HEK293 (cell line): ENCODE results near the gene SPO11.

Source experiments
- KLF9 ChIP-seq: fragments of 450-650 bp; formaldehyde crosslinking; IDR thresholded peaks from 2 replicates; pipeline ENCODE4 v1.5.1; 2016; ENCODE audit warnings: missing biosample characterization, missing genetic modification characterization, low read depth
- MYNN ChIP-seq: fragments of 450-650 bp; formaldehyde crosslinking; IDR thresholded peaks from 2 replicates; pipeline ENCODE4 v1.5.1; 2016; ENCODE audit warnings: missing biosample characterization, missing genetic modification characterization, borderline replicate concordance
- PRDM1 ChIP-seq: fragments of 450-650 bp; formaldehyde crosslinking; IDR thresholded peaks from 2 replicates; pipeline ENCODE4; 2016; ENCODE audit warnings: missing biosample characterization, missing genetic modification characterization
- SETDB1 ChIP-seq: IDR thresholded peaks from one replicate; pipeline ENCODE4 v1.6.1; 2017; ENCODE audit warnings: mild to moderate bottlenecking, low read length, moderate library complexity, mixed read lengths; ENCODE audit not compliant: insufficient read length
- YY2 ChIP-seq: fragments of 450-650 bp; formaldehyde crosslinking; IDR thresholded peaks from 2 replicates; pipeline ENCODE4 v1.5.1; 2016; ENCODE audit warnings: missing biosample characterization, missing genetic modification characterization
- ZFP41 ChIP-seq: fragments of 450-650 bp; formaldehyde crosslinking; IDR thresholded peaks from 2 replicates; pipeline ENCODE4 v1.5.1; 2016; ENCODE audit warnings: missing biosample characterization, missing genetic modification characterization, borderline replicate concordance
- ZNF114 ChIP-seq: fragments of 450-650 bp; formaldehyde crosslinking; IDR thresholded peaks from 2 replicates; pipeline ENCODE4 v1.5.0; 2017; ENCODE audit warnings: missing biosample characterization, missing genetic modification characterization
- ZNF140 ChIP-seq: fragments of 450-650 bp; formaldehyde crosslinking; IDR thresholded peaks from 2 replicates; pipeline ENCODE4 v1.5.1; 2016; ENCODE audit warnings: missing biosample characterization, missing genetic modification characterization
- ZNF214 ChIP-seq: fragments of 450-650 bp; formaldehyde crosslinking; IDR thresholded peaks from 2 replicates; pipeline ENCODE4 v1.5.1; 2017; ENCODE audit warnings: missing biosample characterization, mild to moderate bottlenecking, missing genetic modification characterization, borderline replicate concordance
- ZNF311 ChIP-seq: fragments of 450-650 bp; formaldehyde crosslinking; IDR thresholded peaks from 2 replicates; pipeline ENCODE4 v1.5.1; 2017; ENCODE audit warnings: missing biosample characterization, missing genetic modification characterization, borderline replicate concordance
- ZNF324 ChIP-seq: fragments of 450-650 bp; formaldehyde crosslinking; IDR thresholded peaks from 2 replicates; pipeline ENCODE4 v1.5.1; 2016; ENCODE audit warnings: missing biosample characterization, missing genetic modification characterization
- ZNF510 ChIP-seq: fragments of 450-650 bp; formaldehyde crosslinking; IDR thresholded peaks from 2 replicates; pipeline ENCODE4 v1.5.1; 2018; ENCODE audit warnings: mild to moderate bottlenecking, missing genetic modification characterization, missing biosample characterization; ENCODE audit not compliant: insufficient replicate concordance
- ZNF560 ChIP-seq: fragments of 450-650 bp; formaldehyde crosslinking; IDR thresholded peaks from 2 replicates; pipeline ENCODE4 v1.5.1; 2017; ENCODE audit warnings: missing biosample characterization, missing genetic modification characterization, borderline replicate concordance
- ZNF658 ChIP-seq: fragments of 450-650 bp; formaldehyde crosslinking; IDR thresholded peaks from 2 replicates; pipeline ENCODE4; 2016; ENCODE audit warnings: missing biosample characterization, missing genetic modification characterization
- ZNF701 ChIP-seq: fragments of 450-650 bp; formaldehyde crosslinking; IDR thresholded peaks from 2 replicates; pipeline ENCODE4 v1.5.1; 2016; ENCODE audit warnings: missing biosample characterization, missing genetic modification characterization
- ZNF791 ChIP-seq: fragments of 450-650 bp; formaldehyde crosslinking; IDR thresholded peaks from 2 replicates; pipeline ENCODE4 v1.5.1; 2016; ENCODE audit warnings: missing biosample characterization, missing genetic modification characterization
- ZNF792 ChIP-seq: fragments of 450-650 bp; formaldehyde crosslinking; IDR thresholded peaks from 2 replicates; pipeline ENCODE4 v1.5.1; 2016; ENCODE audit warnings: missing biosample characterization, missing genetic modification characterization
- ZSCAN30 ChIP-seq: fragments of 450-650 bp; IDR thresholded peaks from 2 replicates; pipeline ENCODE4 v1.5.1; 2018; ENCODE audit warnings: missing biosample characterization, mild to moderate bottlenecking, missing genetic modification characterization, moderate library complexity
- TF ChIP-seq, protein P1 (sequence below): fragments of 450-650 bp; IDR thresholded peaks from 2 replicates; pipeline ENCODE4 v1.5.1; 2018; ENCODE audit warnings: missing biosample characterization, mild to moderate bottlenecking, missing genetic modification characterization
- TF ChIP-seq, protein P2 (sequence below): fragments of 450-650 bp; formaldehyde crosslinking; IDR thresholded peaks from 2 replicates; pipeline ENCODE4 v1.5.1; 2017; ENCODE audit warnings: missing biosample characterization, missing genetic modification characterization
- TF ChIP-seq, protein P3 (sequence below): fragments of 450-650 bp; formaldehyde crosslinking; IDR thresholded peaks from 2 replicates; pipeline ENCODE4 v1.5.1; 2017; ENCODE audit warnings: missing biosample characterization, missing genetic modification characterization
- TF ChIP-seq, protein P4 (sequence below): fragments of 450-650 bp; formaldehyde crosslinking; IDR thresholded peaks from 2 replicates; pipeline ENCODE4 v1.5.1; 2016; ENCODE audit warnings: missing biosample characterization, missing genetic modification characterization
- TF ChIP-seq, protein P5 (sequence below): fragments of 450-650 bp; formaldehyde crosslinking; IDR thresholded peaks from 2 replicates; pipeline ENCODE4 v1.5.1; 2016; ENCODE audit warnings: missing biosample characterization, missing genetic modification characterization
- TF ChIP-seq, protein P6 (sequence below): sonication (generic); formaldehyde crosslinking; IDR thresholded peaks from 2 replicates; pipeline ENCODE4 v1.8.1; 2022; ENCODE audit warnings: mild to moderate bottlenecking, moderate library complexity, missing genetic modification reagents
- TF ChIP-seq, protein P7 (sequence below): fragments of 450-650 bp; formaldehyde crosslinking; IDR thresholded peaks from 2 replicates; pipeline ENCODE4; 2016; ENCODE audit warnings: missing biosample characterization, missing genetic modification characterization

The SPO11 gene

DNA sequence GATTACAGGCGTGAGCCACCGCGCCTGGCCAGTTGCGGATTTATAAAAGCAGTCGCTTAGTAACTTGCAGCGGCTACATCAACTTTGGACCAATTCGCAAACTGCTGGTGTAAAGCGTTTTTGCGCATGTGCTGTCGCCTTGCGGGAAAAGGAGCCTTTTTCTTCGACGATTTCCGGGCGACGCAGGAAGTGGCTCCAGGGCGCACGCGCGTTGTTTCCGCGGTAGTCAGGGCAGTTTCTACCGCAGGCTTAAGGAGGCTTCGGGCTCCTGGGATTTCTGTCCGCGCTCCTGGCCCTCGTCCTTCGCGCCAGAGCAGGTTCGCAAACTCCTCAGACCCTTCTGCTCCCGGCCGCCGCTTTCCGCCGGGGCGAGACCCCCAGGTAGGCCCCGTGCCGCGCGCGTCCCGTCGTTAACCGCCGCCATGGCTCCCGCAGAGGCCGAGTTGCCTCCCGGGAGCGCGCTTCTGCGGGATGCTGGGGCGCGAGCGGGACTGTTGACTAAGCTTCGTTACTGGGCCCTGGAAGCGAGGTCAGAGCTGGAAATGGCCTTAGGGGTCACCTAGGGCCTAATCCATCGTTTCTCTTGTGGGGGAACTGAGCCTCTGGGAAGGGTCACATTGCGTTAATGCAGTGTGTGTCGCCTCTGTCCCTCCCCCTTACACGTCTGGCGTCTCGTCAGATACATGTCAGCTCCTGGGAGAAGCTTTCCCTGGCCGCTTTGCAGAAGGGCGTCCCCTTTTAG, 21.6 kb downstream of the SPO11 start, which contains the start of gene RAE1 (continued):
- TF ChIP-seq, protein P1, sequence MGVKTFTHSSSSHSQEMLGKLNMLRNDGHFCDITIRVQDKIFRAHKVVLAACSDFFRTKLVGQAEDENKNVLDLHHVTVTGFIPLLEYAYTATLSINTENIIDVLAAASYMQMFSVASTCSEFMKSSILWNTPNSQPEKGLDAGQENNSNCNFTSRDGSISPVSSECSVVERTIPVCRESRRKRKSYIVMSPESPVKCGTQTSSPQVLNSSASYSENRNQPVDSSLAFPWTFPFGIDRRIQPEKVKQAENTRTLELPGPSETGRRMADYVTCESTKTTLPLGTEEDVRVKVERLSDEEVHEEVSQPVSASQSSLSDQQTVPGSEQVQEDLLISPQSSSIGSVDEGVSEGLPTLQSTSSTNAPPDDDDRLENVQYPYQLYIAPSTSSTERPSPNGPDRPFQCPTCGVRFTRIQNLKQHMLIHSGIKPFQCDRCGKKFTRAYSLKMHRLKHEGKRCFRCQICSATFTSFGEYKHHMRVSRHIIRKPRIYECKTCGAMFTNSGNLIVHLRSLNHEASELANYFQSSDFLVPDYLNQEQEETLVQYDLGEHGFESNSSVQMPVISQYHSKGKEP (tag by site-specific recombination) = no peak
- TF ChIP-seq ZNF560 (tag by site-specific recombination) = no peak
- TF ChIP-seq, protein P2, sequence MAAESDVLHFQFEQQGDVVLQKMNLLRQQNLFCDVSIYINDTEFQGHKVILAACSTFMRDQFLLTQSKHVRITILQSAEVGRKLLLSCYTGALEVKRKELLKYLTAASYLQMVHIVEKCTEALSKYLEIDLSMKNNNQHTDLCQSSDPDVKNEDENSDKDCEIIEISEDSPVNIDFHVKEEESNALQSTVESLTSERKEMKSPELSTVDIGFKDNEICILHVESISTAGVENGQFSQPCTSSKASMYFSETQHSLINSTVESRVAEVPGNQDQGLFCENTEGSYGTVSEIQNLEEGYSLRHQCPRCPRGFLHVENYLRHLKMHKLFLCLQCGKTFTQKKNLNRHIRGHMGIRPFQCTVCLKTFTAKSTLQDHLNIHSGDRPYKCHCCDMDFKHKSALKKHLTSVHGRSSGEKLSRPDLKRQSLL (tag by site-specific recombination) = no peak
- TF ChIP-seq ZNF792 = no peak
- 0 out of 2 replicates have a peak, but pooled peaks have one; percentile 73 for TF ChIP-seq ZSCAN30 (tag by site-specific recombination)
- no peak for TF ChIP-seq ZNF658 (tag by site-specific recombination)
- no peak for TF ChIP-seq ZNF140 (tag by site-specific recombination)
- 0 out of 2 replicates have a peak, but pooled peaks have one; percentile 36 for TF ChIP-seq ZNF324 (tag by site-specific recombination)
- peak; percentile 49; the same call in 1 of the 2 replicates for TF ChIP-seq KLF9 (tag by site-specific recombination)
- TF ChIP-seq SETDB1 = no peak
- TF ChIP-seq ZNF214 = no peak
- TF ChIP-seq MYNN (tag by site-specific recombination) = no peak
- TF ChIP-seq, protein P3, sequence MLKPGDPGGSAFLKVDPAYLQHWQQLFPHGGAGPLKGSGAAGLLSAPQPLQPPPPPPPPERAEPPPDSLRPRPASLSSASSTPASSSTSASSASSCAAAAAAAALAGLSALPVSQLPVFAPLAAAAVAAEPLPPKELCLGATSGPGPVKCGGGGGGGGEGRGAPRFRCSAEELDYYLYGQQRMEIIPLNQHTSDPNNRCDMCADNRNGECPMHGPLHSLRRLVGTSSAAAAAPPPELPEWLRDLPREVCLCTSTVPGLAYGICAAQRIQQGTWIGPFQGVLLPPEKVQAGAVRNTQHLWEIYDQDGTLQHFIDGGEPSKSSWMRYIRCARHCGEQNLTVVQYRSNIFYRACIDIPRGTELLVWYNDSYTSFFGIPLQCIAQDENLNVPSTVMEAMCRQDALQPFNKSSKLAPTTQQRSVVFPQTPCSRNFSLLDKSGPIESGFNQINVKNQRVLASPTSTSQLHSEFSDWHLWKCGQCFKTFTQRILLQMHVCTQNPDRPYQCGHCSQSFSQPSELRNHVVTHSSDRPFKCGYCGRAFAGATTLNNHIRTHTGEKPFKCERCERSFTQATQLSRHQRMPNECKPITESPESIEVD (tag by site-specific recombination) = no peak
- TF ChIP-seq YY2 (tag by site-specific recombination) = peak; percentile 78
- TF ChIP-seq PRDM1 (tag by site-specific recombination) = no peak
- TF ChIP-seq, protein P4, sequence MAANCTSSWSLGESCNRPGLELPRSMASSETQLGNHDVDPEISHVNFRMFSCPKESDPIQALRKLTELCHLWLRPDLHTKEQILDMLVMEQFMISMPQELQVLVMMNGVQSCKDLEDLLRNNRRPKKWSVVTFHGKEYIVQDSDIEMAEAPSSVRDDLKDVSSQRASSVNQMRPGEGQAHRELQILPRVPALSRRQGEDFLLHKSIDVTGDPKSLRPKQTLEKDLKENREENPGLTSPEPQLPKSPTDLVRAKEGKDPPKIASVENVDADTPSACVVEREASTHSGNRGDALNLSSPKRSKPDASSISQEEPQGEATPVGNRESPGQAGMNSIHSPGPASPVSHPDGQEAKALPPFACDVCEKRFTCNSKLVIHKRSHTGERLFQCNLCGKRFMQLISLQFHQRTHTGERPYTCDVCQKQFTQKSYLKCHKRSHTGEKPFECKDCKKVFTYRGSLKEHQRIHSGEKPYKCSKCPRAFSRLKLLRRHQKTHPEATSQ (tag by site-specific recombination) = 0 out of 2 replicates have a peak, but pooled peaks have one; percentile 40
- TF ChIP-seq, protein P5, sequence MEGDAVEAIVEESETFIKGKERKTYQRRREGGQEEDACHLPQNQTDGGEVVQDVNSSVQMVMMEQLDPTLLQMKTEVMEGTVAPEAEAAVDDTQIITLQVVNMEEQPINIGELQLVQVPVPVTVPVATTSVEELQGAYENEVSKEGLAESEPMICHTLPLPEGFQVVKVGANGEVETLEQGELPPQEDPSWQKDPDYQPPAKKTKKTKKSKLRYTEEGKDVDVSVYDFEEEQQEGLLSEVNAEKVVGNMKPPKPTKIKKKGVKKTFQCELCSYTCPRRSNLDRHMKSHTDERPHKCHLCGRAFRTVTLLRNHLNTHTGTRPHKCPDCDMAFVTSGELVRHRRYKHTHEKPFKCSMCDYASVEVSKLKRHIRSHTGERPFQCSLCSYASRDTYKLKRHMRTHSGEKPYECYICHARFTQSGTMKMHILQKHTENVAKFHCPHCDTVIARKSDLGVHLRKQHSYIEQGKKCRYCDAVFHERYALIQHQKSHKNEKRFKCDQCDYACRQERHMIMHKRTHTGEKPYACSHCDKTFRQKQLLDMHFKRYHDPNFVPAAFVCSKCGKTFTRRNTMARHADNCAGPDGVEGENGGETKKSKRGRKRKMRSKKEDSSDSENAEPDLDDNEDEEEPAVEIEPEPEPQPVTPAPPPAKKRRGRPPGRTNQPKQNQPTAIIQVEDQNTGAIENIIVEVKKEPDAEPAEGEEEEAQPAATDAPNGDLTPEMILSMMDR (tag by site-specific recombination) = no peak
- TF ChIP-seq ZNF791 (tag by site-specific recombination) = no peak
- TF ChIP-seq, protein P6, sequence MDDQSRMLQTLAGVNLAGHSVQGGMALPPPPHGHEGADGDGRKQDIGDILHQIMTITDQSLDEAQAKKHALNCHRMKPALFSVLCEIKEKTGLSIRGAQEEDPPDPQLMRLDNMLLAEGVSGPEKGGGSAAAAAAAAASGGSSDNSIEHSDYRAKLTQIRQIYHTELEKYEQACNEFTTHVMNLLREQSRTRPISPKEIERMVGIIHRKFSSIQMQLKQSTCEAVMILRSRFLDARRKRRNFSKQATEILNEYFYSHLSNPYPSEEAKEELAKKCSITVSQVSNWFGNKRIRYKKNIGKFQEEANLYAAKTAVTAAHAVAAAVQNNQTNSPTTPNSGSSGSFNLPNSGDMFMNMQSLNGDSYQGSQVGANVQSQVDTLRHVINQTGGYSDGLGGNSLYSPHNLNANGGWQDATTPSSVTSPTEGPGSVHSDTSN (CRISPR knock-in tag) = no peak
- no peak for TF ChIP-seq ZFP41 (tag by site-specific recombination)
- TF ChIP-seq ZNF701 (tag by site-specific recombination) = no peak
- no peak for TF ChIP-seq ZNF510 (tag by site-specific recombination)
- no peak for TF ChIP-seq ZNF311 (tag by site-specific recombination)
- TF ChIP-seq ZNF114 (tag by site-specific recombination) = no peak
- TF ChIP-seq, protein P7, sequence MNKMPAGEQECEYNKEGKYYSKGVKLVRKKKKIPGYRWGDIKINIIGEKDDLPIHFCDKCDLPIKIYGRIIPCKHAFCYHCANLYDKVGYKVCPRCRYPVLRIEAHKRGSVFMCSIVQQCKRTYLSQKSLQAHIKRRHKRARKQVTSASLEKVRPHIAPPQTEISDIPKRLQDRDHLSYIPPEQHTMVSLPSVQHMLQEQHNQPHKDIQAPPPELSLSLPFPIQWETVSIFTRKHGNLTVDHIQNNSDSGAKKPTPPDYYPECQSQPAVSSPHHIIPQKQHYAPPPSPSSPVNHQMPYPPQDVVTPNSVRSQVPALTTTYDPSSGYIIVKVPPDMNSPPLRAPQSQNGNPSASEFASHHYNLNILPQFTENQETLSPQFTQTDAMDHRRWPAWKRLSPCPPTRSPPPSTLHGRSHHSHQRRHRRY (tag by site-specific recombination) = no peak
